Metanephros (tissue), 2 donors: ENCODE measurements around the gene YWHAH. TPM values are rescaled to one million over a fixed set of nuclear protein-coding genes. Genes with fewer than 3 reads are reported as not detected.

ENCODE experiments used
- small RNA-seq: library from RNA; depleted of rRNA; stranded (forward); fragments of <200 nt; gene quantifications from one replicate; pipeline ENCODE3, GENCODE V24; 2014; ENCODE audit warnings: low replicate concordance
- total RNA-seq: library from RNA; depleted of rRNA; stranded (reverse); fragments of >200 nt; gene quantifications from one replicate; pipeline ENCODE4 v1.2.3, GENCODE V29; 2014

The YWHAH gene
- 56.9 TPM for total RNA-seq

DNA sequence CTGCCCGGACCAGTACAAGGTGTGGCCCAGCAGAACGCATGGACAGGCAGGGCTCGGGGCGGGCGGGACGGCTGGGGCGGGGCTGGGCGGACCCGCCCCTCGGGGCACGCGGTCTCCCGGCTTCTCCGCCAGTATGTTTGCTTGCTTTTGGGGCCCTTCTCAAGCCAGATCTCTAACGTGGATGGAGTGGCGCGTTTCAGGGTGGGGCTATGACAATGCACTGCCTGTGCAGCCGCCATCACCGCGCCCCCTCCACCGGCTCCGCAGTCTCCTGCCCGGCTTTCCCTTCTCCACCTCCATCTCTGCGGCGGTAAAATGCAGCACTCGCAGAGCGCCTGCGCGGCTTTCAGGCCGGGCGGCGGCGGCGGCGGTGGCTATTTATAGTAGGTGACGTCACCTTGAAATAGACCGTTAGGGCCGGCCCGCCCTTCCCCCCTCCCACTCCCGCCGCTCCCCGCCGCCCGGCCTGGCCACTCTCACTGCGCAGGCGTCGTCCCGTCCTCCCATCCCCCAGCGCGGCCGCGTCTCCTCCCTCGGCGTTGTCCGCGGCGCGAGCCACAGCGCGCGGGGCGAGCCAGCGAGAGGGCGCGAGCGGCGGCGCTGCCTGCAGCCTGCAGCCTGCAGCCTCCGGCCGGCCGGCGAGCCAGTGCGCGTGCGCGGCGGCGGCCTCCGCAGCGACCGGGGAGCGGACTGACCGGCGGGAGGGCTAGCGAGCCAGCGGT, at the start of gene YWHAH:
Gene YWHAH, plus strand, starts transcription at position 558 of the 722 bp plus-strand sequence. CDS start 199 bp downstream, outside the sequence.

Small RNA genes within 50 kb of the gene (small RNA-seq; reads per million reads assigned to genes)
- not detected for gene RN7SL305P

Other genes starting within 250 kb of the YWHAH start
- gene PRR14L, start 194.4 kb upstream of the YWHAH start, total RNA-seq = 32.9 TPM
- 27.4 TPM for gene DEPDC5, start 190.5 kb upstream of the YWHAH start, total RNA-seq
- 0.58 TPM for gene SLC5A1, start 98.7 kb downstream of the YWHAH start, total RNA-seq
- gene C22orf42, start 214.8 kb downstream of the YWHAH start, total RNA-seq = not detected